Suppressor macrophage treated with lipopolysaccharide for 1 hour (primary cell): ENCODE measurements around the gene DPYSL5.
"Not testable (repeated sequence)": the region's sequence is repeated elsewhere in the genome, so short reads cannot be mapped to it uniquely, and the experiment has no call there.

Source experiments
- DNase-seq, 3 donors: peaks; one replicate each; pipeline ENCODE4 v3.0.0-alpha.2; 2020 to 2022

Gene DPYSL5

DNA sequence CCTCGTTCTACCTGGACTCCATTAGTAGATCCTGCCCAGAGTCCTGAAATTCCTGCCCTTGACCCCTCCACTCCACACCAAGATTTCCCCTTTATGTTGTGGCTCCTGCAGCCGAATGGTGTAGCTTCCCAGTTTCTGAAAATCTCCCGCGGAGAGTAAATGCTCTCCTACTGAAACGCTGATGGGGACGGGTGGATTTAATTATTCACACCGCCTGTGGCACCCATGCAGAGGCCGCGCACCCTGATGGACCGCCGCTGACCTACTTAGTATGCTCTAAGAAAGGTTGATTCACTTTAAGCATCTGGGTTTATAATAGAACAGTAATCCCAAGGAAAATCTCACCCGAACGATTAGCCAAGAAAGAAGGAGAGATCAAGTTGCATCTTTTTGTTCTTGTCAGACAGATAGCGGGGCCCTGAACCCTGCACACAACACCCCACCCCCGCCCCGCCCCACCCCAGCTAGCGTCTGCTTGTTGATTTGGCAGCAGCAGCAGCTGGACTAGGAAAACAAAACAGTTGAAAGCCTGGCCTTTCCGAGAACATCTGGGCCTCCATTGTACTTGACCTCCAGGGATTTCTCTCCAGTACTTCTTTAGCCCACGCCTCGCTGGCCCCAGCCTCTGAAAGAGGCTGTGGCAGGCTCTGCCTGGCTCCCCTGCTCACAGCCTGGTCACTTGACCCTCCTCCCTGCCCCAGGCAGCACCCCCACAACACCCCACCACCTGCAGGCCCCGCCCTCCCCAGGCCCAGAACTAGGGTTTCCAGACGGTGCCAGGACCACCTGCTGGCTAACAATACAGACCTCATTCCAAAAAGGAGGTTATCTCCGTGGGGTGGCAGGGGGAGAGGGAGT lies 53.6 kb downstream of the DPYSL5 start:
- no peak for DNase-seq

DNA sequence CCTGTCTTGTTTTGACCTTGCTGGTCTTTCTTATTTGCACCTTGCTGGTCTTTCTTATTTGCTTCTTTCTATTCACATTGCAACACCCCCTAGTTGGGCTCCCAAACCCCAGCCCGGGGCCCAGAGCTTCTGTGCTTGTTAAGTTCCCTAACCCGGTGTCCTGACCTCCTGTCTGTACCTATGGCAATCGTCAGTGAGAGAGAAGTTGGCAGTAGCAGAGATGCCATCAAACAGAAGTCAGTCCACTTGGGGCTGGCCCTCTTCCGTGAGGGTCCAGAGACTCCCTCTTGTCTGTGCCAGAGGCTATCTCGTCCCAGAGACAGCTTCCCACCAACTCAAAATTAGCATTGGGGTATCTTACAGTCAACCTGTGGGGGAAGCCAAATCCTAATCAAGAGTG lies 55.7 kb downstream of the DPYSL5 start:
- no peak for DNase-seq

DNA sequence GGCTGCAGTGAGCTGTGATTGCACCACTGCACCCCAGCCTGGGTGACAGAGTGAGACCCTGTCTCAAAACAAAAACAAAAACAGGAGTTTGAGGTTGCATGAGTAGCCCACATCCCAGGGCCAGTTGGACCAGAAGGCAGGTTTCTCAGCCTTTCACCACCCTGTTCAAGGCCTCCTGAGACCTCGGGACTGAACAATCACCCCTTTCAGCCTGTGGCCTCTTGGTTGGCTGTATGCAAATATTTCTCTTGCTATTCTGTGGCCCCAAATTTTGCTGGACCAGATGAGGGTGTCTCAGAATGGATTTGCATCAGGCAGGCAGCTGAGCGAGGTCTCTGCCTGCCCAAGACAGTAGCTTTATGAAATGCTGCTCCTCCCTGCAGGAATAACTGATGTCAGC lies 56.9 kb downstream of the DPYSL5 start:
- DNase-seq, result no peak

DNA sequence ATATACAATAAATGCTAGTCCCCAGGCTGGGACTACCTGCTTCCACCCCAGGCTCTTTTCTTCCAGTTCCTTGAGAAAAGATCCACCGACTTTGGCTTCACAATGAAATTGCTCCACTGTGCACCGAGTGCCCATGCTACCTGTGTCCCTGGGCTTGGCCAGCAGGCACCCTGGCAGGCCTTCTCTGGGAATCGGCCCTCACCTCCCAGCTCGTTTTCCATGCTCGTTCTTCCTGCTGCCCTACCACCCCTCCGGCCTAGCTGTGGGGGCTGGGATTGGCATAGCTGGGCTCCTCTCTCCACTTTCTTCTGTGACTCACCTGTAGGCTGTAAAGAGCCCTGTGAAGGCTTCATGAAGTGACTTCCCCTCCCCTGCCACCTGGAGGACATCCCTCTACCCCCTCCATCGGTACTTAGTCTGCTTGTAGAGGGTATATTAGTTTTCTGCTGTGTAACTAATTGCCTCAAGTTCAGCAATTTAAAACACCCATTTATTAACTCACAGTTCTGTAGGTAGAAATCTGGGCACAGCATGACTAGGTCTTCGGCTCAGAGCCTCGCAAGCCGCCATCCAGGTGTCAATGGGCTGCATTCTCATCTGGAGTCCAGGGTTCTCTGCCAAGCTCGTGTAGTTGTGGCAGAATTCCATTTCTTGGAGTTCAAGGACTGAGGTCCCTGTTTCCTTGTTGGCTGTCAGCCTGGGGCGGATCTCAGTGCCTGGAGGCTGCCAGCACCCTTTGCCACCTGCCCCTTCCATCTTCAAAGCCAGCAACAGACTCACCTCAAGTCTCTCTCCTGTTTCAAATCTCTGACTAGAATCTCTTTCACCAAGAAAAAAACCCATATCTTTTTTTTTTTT lies 57.6 kb downstream of the DPYSL5 start:
- no peak for DNase-seq

DNA sequence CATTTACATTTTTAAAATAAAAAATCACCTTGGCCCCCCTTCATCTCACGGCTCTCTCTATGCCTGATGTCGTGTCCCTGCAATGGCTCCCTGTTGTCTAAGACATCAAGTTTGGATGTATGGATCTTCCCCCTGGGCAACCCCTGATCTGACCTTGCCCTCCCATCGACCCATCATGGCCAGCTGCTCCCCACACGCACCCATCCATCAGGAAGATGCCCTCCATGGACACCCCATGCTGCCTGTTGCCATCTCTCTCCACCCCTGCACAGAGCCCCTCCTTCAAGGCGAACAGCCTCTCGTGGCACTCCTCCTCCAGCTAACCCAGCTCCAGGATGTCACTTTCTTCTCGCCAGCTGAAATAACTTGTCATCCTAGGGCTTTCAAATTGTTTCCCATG lies 59.5 kb downstream of the DPYSL5 start:
- DNase-seq, result no peak

DNA sequence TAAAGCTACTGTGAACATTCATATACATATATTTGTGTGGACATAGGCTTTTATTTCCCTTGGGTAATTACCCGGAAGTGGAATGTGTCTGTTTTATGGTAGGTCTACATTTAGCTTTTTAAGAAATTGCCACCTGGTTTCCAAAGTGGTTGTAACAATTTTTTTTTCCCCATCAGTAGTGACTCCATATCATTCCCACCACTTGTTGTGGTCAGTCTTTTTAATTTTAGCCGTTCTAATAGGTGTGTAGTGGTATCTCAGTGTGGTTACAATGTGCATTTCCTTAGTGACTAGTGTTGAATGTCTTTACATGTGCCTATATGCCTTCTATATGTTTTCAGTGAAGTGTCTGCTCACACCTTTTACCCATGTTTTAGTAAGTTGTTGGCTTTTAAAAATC lies 62.2 kb downstream of the DPYSL5 start:
- no peak for DNase-seq

DNA sequence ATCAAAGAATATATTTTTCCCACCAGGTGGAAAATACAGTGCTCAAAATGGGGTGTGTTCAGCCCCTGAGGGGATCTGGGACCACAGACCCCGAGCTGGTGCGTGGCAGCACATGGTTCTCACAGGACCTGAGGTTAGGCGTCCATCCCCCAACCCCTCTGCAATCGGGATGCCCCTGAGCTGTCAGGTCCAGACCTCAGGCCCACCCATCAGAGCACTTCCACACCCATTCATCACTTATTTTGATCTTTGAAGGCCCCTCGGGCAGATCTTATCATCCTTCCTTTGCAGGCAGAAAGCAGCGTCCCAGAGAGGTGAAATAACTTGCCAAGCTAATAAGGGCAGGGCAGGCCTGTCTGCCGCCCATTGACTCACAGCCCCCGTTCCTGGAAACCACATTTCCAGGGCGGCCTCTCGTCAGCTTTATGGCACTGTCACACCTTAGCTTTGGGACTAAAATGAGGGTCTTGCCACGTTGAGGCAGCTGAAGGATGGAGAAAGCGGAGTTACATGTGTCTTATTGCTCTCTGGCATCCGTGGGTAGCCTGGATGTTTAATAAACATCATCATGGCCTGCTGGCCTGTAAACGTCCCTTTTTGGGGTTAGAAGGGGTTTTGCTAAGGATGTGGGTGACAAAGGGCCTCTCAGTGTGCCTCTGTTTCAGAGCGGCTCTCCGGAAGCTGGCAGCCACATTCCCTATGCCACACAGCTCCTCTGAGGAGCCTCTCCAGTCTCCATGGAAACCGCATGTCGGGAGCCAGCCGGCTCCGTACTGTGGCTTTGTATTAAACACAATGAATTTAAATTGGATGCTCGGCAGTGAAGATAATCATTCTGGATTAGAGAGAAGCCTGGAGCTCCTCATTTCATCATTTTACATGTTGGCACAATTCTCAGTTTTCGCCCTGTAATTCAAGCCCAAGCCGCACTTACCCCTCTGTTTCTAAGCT lies 64.3 kb downstream of the DPYSL5 start:
- no peak for DNase-seq

DNA sequence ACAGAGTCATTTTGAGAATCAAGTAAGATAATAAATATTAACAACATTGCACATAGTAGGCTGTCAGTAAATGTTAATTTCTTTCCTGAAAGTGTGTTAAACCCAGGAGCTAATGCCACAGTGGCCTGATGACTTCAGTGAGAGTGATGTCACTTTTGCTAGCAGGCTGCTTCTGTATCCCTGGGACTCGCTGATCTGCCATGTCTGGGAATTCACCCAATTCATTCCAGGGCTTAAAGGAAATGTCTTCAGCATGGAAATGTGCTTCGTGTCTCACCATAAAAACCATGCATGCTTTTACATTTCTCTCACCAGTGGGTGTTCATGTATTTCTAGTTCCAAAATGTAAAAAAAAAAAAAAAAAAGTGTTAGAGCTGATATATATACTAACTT lies 65.7 kb downstream of the DPYSL5 start:
- no peak for DNase-seq

DNA sequence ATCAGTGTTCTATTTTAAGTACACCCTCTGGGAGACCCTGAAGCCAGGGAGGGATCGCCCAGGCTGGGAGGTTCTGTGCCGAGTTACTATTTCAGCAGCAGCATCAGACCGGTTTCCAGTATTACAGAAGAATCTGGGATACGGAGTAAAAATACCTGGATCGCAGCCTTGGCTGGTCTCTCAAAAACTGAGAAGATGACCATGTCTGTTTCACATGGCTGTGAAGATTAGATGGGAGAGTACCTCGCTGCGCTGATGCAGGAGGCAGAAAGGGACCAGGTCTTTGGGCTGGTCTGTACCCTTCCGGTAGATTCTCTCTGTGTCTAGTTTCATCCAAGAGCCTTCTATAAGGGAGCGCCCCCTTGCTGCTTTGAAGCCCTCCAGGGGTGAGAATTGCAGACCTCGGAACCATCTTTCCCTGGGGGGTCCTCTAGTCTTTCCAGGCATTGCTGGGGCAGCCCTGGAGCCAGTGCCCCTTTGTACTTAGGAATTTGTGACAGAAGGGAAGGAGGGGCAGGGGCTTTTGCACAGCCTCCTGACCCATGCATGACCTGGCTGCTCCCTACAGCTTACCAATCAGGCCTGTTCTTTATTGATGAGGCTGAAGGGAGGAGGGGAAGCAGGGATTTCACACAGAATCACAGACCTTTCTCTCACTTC lies 66.2 kb downstream of the DPYSL5 start:
- DNase-seq, result no peak

DNA sequence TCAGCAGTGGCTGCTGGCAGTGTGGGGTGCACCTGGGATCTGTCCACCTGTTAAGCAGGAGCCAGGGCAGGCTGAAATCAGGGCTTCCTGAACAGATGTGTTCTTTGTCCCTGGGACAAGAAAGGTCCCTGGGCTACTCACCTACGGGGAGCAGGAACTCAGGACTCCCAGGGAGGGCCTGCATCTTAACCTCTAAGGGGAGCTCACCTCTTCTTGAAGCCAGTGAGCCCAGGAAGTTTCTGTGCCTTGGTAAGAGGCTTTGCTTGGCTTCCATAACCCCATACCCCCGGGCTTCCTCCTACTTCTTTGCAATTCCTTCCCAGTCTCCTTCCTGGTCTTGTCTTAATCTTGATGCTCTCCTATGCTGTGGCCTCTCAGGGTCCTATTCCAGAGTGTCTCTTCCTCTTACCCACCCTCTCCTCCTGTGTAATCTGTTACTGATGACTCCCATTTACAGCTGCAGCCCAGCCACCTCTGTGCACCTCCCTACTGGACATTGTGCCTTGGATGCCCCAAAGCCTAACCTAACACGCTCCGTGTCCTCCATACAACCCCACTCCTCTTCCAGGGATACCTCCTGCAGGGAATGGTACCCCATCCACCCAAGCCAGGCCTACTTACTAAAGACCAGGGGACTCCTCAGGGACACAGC lies 66.9 kb downstream of the DPYSL5 start:
- no peak for DNase-seq

DNA sequence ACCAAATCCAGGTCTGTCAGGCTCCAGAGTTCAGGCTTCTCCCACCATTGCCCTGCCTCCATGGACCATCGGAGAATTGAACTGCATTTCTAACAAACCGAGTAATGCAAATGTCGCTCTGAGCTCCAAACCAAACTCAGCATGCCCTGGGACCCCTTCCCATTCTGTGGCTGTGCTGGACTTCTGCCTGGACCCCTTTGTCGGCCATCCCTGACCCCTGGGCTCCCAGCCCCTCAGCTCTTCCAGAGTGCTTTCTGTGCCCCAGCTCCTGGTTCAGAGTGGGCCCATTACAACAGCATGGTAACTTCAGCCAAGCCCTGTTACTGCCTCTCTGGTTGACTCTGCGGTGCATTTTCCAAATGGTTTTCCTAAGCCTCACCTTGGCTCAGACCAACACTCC lies 67.4 kb downstream of the DPYSL5 start:
- DNase-seq, result no peak

DNA sequence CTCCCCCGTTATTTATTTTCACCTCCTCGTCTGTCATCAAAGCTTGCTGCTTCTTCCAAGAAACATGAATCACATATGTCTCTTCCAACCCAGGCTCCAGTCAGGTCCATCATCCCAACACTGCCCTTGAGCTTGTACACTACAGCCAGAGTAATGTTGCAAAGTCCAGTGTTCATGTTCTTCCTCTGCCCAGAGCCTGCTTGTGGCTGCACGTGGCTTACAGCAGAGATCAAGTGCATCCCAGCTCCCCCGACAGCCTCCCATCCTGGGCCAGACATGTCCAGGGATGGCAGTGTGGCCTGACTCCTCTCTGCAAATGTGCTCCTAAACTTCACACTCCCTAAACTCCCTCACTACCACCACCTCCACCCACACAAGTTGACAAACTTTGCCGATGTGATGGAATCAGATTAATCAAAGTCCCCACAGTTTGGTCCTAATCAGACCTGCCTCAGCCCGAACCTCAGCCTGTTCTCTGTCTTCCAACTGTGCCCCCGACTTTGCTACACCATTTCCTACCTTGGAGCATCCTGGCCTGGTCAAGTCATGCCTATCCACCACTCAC lies 68.3 kb downstream of the DPYSL5 start:
- DNase-seq, result no peak

DNA sequence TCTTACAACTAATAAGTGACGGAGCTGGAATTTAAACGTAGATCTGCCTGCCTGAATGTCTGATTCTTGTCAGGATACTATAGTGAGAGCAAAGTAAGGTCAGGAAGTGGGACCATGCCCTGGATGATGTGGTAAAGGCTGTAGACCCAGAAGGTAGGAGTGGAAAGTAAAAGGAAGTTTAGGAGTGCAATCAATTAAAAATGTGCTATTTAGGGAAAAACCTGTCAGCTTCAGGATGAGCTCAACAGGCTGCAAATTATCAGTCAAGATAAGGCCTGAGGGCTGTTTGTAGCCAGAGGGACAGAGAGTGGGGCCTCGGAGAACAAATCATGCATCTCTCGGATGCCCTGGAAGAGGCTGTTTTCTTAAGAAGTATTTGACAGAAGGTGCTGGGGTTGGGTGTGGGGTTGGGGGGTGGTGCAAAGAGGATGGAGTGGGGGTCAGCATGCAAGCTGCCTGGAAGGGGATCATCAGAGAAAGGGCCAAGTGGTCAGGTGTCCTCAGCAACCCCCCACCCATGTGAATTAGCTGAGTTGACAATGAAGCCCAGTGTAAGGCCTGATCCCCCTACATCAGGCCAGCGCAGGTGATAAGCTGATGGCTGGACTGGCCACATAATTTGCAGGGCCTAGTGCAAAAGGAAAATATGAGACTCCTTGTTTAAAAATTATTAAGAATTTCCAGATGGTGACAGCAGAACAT lies 69.4 kb downstream of the DPYSL5 start:
- DNase-seq, result no peak

DNA sequence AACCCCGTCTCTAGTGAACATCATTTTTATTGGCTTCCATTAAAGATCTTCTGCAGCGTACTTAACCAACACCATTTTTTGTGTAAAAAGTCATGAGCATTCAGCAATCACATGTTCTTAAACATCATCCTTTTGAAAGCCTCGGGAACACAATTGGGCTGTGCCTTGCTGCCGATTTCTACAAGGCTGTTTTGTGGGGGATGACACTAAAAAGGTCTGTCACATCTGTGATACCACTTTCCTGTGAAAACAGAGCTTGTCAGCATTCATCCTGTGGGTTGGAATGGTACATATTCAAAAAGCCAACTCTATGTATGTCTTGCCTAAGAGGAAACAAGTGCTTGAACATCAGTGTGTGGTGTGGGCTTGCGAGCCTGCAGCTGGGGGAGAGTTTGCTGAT lies 73.4 kb downstream of the DPYSL5 start:
- no peak for DNase-seq

DNA sequence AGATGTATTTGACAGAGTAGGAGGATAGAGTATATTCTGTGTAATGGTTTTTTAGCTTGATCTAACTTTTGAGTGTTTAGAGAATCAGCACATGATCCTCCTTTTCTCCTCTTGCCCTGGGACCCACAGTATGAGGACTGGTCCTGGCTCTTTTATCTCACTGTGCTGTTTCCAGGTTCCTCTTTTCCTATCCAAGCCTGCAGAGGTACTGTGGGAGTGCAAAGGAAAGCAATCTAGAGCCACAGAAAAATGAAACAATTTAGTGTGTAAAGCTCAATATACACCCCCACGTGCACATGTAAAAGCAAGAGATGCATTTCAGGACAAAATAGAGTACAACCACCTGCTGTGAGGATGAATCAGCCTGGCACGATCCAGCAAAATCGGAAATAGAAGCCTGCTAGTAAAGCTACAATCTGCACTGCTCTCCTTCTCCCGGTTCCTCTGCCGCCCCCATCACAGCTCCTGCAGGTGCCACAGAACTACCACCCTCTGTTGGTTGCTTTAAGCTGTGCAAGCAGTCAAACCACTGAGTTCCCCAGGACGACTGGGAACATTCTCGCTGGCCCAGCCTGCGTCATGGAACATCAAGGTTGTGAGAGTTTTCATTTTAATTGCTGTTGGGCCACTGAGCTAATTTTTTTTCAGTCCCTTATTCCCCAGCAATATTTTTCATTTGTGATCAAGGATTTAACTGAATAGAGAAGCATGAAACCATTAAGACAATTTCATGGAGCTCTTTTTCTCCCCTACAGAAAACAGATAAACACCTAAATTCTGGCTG lies 74.7 kb downstream of the DPYSL5 start:
- peak; percentile 47 to 61 (median 52) for DNase-seq

DNA sequence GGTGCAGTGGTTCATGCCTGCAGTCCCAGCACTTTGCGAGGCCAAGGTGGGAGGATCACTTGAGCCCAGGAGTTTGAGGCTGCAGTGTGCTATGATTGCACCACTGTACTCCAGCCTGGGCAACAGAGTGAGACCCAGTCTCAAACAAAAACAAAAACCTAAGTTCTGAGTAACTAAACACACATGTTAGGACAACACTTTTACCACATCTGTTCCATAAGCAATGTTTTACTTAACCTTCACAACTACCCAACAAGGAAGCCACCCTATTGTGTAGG lies 75.2 kb downstream of the DPYSL5 start:
- not testable (repeated sequence) for DNase-seq

DNA sequence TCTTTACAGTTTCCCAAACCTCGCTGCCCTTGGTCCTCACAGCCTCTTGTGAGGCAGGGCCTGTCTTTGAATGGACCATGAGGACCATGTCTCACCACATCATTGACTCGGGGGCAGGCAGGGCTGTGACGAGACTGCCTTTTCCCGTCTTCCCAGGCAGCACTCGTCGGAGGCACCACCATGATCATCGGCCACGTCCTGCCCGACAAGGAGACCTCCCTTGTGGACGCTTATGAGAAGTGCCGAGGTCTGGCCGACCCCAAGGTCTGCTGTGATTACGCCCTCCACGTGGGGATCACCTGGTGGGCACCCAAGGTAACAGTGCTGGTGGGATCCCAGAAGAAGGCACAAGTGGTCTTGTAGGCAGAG lies 76.8 kb downstream of the DPYSL5 start:
- no peak for DNase-seq

DNA sequence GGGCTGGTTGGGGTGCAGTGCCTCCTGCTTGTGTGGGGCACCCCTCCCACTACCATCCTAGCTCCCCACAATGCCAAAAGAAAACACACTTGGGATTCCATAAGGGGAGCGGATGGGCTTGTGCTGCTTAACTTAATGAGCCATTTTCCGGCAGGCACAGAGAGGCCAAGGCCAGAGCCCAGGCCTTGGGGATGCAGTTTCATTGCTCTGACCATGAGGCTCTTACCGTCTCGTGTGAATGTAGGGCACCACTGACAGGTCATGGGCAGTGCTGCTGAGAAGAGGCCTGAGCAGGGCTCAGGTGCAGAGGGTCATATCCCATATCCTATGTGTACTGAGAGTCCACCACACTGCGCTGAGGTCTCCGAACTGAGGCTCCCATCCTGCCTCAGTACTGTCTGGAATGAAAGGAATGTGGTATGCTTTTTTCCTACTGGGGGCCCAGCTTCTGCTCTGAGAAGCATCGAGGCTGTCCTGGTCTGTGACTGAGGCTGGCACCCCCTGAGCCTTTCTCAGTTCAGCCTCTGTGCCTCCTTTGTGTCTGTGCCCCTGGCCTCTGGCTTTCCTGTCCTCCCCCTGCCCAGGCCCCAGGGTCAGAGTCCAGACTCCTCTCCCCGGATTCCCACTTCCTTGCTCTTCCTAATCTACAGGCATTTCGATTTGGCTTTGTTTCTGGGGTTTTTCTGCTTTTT lies 77.3 kb downstream of the DPYSL5 start:
- no peak for DNase-seq

DNA sequence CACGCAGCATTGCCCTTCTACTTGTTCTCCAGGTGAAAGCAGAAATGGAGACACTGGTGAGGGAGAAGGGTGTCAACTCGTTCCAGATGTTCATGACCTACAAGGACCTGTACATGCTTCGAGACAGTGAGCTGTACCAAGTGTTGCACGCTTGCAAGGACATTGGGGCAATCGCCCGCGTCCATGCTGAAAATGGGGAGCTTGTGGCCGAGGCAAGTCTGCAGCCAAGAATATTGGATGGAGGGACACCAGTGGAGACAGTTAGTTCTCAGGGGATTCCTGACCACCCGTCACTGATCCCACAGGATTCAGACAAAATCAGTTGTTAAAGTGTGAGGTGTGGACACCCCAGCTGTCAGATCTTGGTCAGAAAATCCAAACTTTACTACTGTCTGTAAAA lies 79.3 kb downstream of the DPYSL5 start:
- no peak for DNase-seq

DNA sequence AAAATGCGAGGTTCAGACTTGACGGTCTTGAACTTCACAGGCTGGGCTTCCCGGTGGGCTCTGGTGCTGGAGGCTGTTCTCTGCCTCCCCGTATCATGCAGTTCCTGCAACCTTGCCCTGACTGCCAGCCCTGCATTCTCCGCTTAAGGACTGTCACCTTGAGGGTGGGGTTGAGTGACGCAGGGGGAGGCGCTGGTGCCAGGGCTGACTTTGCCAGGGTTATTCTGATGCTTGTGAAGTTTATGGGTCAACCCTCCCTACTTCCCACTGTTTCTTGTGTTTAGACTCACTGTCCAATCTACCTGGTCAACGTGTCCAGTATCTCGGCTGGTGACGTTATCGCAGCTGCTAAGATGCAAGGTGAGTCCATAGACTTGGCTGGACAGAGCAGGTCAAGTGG lies 85.0 kb downstream of the DPYSL5 start:
- no peak for DNase-seq
